RCC 7860 (cell line): ENCODE measurements around the gene BRSK2.
"Not testable (repeated sequence)": the region's sequence is repeated elsewhere in the genome, so short reads cannot be mapped to it uniquely, and the experiment has no call there.

Experiments
- DNase-seq: peaks from one replicate; pipeline ENCODE4 v3.0.0-alpha.2; 2015; ENCODE audit warnings: low spot score
- FAIRE-seq: peaks from 2 replicates; lab custom pipeline; 2012; peaks lifted over from hg19 to GRCh38; lab: Jason Lieb, UNC

BRSK2 gene

DNA sequence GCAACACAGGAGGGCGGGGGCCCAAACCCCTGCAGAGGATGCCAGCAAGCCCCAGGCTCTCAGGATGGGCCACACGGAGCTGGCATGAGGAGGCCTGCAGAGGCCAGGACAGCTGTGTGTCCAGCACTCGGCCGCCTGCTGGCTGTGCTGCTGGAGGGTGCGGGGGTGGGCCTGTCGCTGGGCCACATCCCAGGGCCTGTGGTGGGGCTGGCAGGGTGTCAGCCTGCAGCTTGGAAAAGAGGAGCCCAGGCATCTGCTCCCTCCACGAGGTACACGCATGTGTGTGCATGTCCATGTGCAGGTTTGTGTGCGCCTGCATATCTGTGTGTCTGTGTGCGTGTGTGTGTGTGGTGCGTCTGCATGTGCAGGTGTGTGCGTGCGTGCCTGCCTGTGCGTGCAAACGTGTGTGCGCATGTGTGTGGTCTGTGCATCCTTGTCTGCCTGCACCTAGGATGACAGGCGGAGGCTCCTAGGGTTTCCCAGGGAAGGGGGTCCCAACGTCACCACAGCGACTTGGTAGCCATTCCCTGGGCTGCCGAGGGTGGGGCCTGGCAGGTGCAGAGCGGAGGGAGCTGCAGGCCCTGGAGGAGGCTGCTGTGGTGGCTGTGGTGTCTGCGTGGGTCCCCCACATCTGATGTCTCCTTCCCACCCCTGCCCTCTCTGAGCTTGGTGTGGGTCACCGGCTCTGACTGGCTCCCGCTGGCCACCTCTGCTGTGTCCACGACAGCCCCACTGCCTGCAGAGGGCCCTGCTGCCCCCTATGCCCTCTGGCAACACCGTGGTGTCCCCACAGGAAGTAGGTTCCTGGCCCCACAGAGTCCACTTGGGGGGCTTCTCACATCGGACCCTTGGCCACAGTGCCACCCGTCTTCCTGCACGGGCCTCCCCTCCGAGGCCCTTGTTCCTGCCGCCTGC, 17.1 kb downstream of the BRSK2 start:
- DNase-seq (no peak), FAIRE-seq (no peak)

DNA sequence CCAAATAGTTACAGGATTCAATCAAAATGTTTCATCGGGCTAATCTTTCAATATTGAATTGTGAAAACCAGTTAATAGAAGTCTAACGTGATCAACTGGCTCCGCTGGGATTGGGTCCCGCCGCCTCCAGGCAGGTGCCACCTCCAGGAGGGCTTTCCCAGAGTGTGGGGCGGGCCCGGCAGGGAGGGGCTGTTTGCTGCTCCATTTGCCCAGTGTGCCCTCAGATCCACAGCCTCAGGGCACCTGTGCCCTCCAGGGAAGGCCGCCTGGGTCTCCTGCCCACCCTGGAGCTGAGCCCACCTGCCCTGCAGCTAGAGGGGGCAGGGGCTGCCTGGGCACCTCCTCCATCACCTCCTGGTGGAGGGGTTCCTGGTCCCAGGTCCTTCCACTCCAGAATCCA, 17.9 kb downstream of the BRSK2 start:
- DNase-seq: no peak
- FAIRE-seq: no peak

DNA sequence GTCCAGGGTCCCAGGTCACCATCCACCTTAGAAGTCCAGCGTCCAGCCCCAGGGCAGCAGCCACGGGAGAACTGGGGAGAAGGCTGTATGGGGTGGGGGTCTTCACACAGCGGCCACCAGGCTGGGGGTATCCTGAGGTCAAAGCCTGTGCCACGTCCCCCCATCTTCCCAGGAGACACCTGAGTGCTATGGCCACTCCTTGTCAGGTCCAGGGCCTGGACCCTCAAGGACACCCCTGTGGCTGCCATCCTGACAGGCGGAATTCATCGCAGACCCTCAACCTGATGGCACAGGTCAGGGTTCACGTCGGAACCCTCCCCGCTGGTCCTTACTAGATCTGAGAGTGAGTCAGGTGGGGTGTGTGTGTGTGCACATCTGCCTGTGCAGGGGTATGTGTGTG, 18.6 kb downstream of the BRSK2 start:
- DNase-seq: no peak
- no peak for FAIRE-seq

DNA sequence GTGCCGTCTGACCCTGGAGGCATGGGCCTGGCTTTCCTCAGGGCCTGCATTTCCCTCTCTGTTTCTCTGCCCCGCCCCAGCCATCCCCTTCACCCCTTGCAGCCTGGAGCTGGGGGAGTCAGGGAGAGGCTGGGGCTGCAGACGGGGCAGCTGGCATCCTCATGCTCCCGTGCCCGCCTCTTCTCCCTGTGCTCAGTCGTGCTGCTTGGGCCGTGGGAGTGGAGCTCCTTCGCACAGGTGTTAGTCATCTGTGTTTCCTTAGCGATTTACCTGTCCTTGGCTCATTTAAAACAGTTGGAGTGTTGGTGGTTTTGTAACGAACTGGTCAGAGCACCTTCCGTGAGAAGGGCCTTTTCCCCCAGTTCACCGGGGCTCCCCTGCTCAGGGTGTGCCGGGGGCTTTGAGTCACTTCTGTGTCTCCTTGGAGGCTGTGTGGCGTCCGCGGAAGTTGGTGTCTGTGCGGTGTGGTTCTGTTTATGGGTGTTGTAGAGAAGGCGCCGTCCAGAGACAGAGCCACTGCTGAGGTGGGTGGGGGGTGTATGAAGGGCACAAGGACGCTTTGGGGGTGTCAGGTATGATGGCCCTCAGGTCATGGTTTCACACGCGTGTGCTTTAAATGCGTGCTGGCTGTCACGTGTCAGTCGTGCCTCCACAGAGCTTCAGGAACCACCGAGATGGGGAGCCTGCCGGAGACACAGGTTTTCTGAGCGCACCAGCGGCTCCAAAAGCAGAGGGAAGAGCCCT, 19.5 kb downstream of the BRSK2 start:
- FAIRE-seq (no peak), DNase-seq (no peak)

GRCh38 chr11:1409852-1410125, 20.1 kb downstream of the BRSK2 start:
- FAIRE-seq: not testable (repeated sequence)

GRCh38 chr11:1410366-1411291, 20.9 kb downstream of the BRSK2 start:
- DNase-seq: no peak
- FAIRE-seq: no peak

More at GRCh38 chr11:1409852-1410125, 20.1 kb downstream of the BRSK2 start:
- DNase-seq: not testable (repeated sequence)

- DNase-seq (no peak), FAIRE-seq (no peak)
These were observed 21.6 kb downstream of the BRSK2 start for GRCh38 chr11:1411301-1411700.

- FAIRE-seq, DNase-seq: not testable (repeated sequence)
These were observed 22.0 kb downstream of the BRSK2 start for GRCh38 chr11:1411739-1412138.

DNA sequence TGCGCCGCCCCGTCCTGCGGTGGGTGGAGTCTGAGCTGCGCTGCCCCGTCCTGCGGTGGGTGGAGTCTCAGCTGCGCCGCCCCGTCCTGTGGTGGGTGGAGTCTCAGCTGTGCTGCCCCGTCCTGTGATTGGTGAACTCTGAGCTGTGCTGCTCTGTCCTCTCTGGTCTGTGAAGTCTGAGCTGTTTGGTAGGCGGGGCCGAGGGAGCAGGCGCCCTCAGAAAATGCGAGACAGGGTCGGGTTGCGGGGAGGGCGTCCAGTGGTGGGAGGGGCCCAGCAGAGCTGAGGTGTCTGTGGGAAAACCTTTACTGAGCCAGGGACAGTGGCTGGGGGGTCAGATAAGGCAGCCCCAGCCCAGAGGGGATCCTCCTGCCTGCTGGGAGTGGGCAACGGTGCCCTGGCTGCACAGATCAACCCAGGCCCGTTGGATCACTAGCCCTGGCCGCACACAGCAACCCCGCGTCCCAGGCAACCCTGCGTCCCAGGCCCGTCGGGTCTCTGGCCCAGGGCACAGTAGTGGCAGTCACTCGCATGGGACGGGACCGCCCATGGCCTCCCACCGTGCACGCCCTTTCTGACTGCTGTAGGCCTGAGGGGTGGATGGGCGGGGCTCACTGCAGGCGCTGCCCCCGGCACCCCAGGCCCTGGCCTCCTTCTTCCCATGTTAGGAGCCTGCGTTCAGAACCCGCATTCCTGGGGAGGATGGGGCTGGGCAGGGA, 22.8 kb downstream of the BRSK2 start:
- DNase-seq (no peak), FAIRE-seq (no peak)

DNA sequence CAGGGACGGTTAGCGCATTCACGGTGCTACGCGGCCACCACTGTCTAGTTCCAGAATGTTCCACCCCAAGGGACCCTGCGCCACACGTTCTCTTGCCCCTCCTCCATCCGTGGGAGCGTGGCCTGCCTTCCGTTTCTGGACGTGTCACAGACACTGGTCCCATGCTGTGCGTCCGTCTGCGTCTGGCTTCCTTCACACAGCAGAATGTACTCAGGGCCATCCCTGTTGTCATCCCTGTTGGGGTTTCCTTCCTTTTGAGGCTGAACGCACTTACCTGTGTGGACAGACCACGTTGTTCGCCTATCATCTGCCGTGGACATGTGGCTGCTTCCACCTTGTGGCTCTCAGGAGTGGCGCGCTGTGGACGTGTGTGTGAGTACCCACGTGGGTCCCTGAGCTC, 24.9 kb downstream of the BRSK2 start:
- DNase-seq: no peak
- FAIRE-seq: no peak

DNA sequence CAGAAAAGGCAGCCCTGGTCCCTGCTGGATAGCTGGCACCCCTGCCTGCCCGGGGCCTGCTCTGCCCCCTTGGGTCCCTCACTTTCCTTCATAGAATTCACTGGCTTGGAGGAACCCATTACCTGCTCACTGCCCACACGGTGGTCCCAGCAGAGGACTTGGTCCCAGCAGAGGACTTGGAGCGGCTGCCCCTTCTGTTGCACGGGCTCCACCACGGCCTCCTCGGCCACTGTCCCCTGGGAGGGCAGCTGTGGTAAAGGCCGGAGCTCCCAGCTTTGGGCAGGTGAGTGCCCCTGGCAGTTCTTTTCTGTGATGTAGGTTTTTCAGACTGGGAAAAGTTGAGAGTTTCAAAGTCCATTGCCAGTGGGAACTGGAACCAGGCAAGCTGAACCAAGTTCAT, 25.9 kb downstream of the BRSK2 start:
- no peak for FAIRE-seq
- DNase-seq: no peak

GRCh38 chr11:1418192-1418795, 28.6 kb downstream of the BRSK2 start:
- not testable (repeated sequence) for FAIRE-seq, DNase-seq

- DNase-seq (no peak), FAIRE-seq (no peak)
These were observed 30.1 kb downstream of the BRSK2 start for GRCh38 chr11:1419811-1420210.

GRCh38 chr11:1421291-1421690, 31.6 kb downstream of the BRSK2 start:
- DNase-seq: no peak
- no peak for FAIRE-seq

DNA sequence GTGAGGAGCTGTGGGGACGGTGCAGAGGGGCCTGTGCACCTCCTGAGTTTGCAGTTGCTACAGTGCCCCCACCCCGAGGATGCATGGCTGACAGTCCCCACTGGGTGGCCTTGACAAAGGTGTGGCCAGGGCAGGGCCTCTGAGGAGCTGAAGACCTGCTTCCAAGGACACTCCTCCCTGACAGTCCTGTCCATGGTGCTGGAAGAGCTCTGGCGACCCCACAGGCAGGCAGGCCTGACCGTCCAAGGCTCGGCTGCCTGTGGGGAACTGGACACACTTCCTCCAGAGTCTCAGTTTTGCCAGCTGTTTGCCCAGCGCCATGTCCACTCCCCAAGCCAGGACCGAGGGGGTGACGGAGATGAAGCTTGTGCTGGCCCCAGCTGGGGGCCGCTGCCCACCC, 32.7 kb downstream of the BRSK2 start:
- DNase-seq (no peak), FAIRE-seq (no peak)

GRCh38 chr11:1422981-1423380, 33.2 kb downstream of the BRSK2 start:
- DNase-seq (no peak), FAIRE-seq (no peak)

DNA sequence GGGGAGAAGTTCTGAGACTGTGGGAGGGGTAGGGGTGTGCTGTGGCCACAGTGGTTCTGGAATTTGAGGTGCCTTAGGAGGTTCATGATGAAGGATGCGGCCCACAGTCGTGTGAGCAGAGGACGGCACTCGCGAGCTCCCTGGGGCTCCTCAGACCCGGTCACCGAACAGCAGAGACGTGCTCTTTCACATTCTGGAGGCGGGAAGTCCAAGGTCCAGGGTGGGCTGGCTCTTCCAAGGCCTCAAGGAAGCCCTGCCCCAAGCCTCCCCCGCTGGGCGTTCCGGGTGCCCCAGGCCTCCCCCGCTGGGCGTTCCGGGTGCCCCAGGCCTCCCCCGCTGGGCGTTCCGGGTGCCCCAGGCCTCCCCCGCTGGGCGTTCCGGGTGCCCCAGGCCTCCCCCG, 33.7 kb downstream of the BRSK2 start:
- FAIRE-seq: not testable (repeated sequence)

DNA sequence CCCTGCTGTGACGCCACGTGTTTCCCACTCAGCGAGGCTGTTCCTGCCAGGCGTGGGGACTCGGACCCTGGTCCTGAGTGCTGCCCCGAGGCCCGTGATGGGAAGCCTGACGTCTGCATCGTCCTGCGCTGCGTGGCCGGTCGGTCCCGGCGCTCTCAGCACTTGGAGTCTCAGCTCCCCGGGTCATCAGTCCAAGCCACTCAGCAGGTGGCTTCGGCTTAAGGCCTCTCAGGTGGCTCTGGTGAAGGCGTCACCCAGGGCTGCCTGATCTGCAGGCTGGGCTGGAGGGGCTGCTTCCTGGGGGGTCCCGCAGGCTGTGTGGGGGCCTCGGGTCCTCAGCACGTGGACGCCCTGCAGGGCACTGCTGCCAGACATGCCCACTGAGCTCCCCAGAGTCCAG, 35.3 kb downstream of the BRSK2 start:
- DNase-seq (no peak), FAIRE-seq (no peak)

More for the DNA sequence above, 33.7 kb downstream of the BRSK2 start:
- not testable (repeated sequence) for DNase-seq

DNA sequence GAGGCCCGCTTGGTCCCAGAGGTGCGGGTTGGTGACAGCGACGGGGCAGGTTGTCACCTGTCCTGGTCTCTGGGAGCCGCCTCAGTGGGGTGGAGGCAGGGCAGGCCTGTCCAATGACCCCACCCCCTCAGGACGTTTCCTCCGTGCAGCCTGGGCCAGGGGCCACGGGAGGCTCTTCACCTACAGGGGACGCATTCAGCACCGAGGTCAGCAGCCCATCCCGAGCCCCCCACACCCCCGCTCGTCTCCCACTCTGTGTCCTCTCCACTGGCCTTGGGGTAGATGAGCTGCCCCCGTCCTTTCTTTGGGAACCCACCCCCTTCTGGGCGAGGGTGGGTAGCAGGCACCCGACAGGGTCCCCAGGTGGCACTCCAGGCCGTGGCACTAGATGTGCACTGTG, 35.7 kb downstream of the BRSK2 start:
- DNase-seq (no peak), FAIRE-seq (no peak)

DNA sequence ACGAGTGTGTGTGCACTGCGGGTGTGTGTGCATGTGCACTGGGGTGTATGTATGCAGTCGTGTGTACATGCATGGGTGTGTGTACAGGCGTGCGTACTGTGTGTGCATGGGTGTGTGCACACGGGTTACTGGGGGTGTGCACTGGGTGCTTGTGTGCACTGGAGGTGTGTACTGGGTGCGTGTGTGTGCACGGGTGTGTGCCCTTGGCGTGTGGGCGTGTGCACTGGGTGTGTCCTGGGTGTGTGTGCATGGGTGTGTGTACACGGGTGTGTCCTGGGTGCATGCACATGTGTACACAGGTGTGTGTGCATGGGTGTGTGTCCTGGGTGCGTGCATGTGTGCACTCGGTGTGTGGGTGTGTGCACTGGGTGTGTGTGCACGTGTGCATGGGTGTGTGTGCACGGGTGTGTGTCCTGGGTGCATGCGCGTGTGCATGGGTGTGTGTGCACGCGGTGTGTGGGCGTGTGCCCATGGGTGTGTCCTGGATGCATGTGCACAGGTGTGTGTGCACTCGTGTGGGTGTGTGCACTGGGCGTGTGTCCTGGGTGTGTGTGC, 39.1 kb downstream of the BRSK2 start:
- no peak for FAIRE-seq
- DNase-seq: no peak
